ENCODE data around the gene SLC45A1.

SLC45A1 gene

GRCh38 chr1:8311068-8311718, 6.7 kb upstream of the SLC45A1 start:
- DNase-seq (ENCODE audit: low read depth) = no peak

GRCh38 chr1:8312235-8313218, 5.4 kb upstream of the SLC45A1 start:
- DNase-seq (ENCODE audit: low read depth) = no peak

- no peak for DNase-seq (ENCODE audit: low read depth)
These were observed 4.7 kb upstream of the SLC45A1 start for GRCh38 chr1:8313231-8313630.

- peak; percentile 12 for DNase-seq (ENCODE audit: low read depth)
These were observed 3.3 kb upstream of the SLC45A1 start for GRCh38 chr1:8314346-8315280.

- DNase-seq (ENCODE audit: low read depth) = no peak
These were observed 2.1 kb upstream of the SLC45A1 start for GRCh38 chr1:8315573-8316475.

- DNase-seq (ENCODE audit: low read depth) = no peak
These were observed 522 bp downstream of the SLC45A1 start for GRCh38 chr1:8318436-8318835.

GRCh38 chr1:8321612-8322011, 3.7 kb downstream of the SLC45A1 start:
- no peak for DNase-seq (ENCODE audit: low read depth)

GRCh38 chr1:8323706-8324105, 5.8 kb downstream of the SLC45A1 start:
- DNase-seq (ENCODE audit: low read depth) = no peak

- no peak for DNase-seq (ENCODE audit: low read depth)
These were observed 6.4 kb downstream of the SLC45A1 start for GRCh38 chr1:8324176-8324810.

GRCh38 chr1:8325771-8326170, 7.9 kb downstream of the SLC45A1 start:
- no peak for DNase-seq (ENCODE audit: low read depth)

GRCh38 chr1:8326265-8326664, 8.4 kb downstream of the SLC45A1 start:
- DNase-seq (ENCODE audit: low read depth) = no peak

- no peak for DNase-seq (ENCODE audit: low read depth)
These were observed 10.4 kb downstream of the SLC45A1 start for GRCh38 chr1:8328271-8328670.

- no peak for DNase-seq (ENCODE audit: low read depth)
These were observed 11.5 kb downstream of the SLC45A1 start for GRCh38 chr1:8329439-8329838.

- no peak for DNase-seq (ENCODE audit: low read depth)
These were observed 11.9 kb downstream of the SLC45A1 start for GRCh38 chr1:8329858-8330257.

- no peak for DNase-seq (ENCODE audit: low read depth)
These were observed 12.6 kb downstream of the SLC45A1 start for GRCh38 chr1:8330271-8331125.

- DNase-seq (ENCODE audit: low read depth) = no peak
These were observed 14.9 kb downstream of the SLC45A1 start for GRCh38 chr1:8332806-8333205.

- DNase-seq (ENCODE audit: low read depth) = no peak
These were observed 15.5 kb downstream of the SLC45A1 start for GRCh38 chr1:8333246-8333987.

- DNase-seq (ENCODE audit: low read depth) = no peak
These were observed 16.4 kb downstream of the SLC45A1 start for GRCh38 chr1:8334106-8334851.

All from stimulated activated CD8-positive, alpha-beta memory T cell treated with anti-CD3 and anti-CD28 coated beads, Interleukin-12 subunit alpha, Interleukin-12 subunit beta, amount 100 ng/mL, for 1 hour (primary cell).